Peyer's patch (tissue), 4 donors: ENCODE measurements around the gene LILRB3. TPM values are rescaled to one million over a fixed set of nuclear protein-coding genes. Genes with fewer than 3 reads are reported as not detected.

Source experiments
- DNase-seq, 3 donors: peaks; one replicate each; pipeline ENCODE4 v3.0.0-alpha.2; 2017 to 2019
- H3K27ac ChIP-seq, 4 donors: fragments of 200-600 bp; sonication (generic); one replicate each; pipeline ENCODE4 v1.5.1; 2016 to 2019
- H3K27me3 ChIP-seq, 2 donors: fragments of 200-600 bp; sonication (generic); one replicate each; pipeline ENCODE4 v1.5.1; 2019
- H3K36me3 ChIP-seq, 3 donors: fragments of 200-600 bp; sonication (generic); one replicate each; pipeline ENCODE4 v1.5.1; 2016 to 2019
- H3K4me1 ChIP-seq, 4 donors: fragments of 200-600 bp; sonication (generic); one replicate each; pipeline ENCODE4 v1.5.1; 2016 to 2019
- H3K4me3 ChIP-seq, 4 donors: fragments of 200-600 bp; sonication (generic); 1 replicate in 3 of 4; 2 replicates in 1 of 4; pipeline ENCODE4 v1.5.1; 2016 to 2019; ENCODE audit warnings: mild to moderate bottlenecking in 1 of 4
- H3K9me3 ChIP-seq, 4 donors: fragments of 200-600 bp; sonication (generic); one replicate each; pipeline ENCODE4 v1.5.1; 2016 to 2019; ENCODE audit warnings: mild to moderate bottlenecking in 1 of 4
- CTCF ChIP-seq, 6 experiments: fragments of 450-650 bp in 4 of 6; fragments of 200-600 bp in 2 of 6; sonication (generic) in 1 of 6; IDR thresholded peaks; one replicate each; pipeline ENCODE4 v1.5.1; 2017 to 2019; ENCODE audit warnings: antibody characterized with exemption in 6 of 6, mild to moderate bottlenecking in 3 of 6, moderate library complexity in 1 of 6
- POLR2A ChIP-seq, 2 donors: fragments of 450-650 bp; IDR thresholded peaks; one replicate each; pipeline ENCODE4 v1.5.1; 2017; ENCODE audit warnings: antibody characterized with exemption in 2 of 2, mild to moderate bottlenecking in 2 of 2, moderate library complexity in 2 of 2
- small RNA-seq, 2 donors: library from RNA; depleted of rRNA; stranded (forward); fragments of <200 nt; gene quantifications; one replicate each; pipeline ENCODE3, GENCODE V24; 2016
- total RNA-seq, 4 donors: library from RNA; depleted of rRNA; stranded (reverse); fragments of >200 nt; gene quantifications; one replicate each; pipeline ENCODE4 v1.1.0, GENCODE V29; 2016

LILRB3 gene
- total RNA-seq, 4 donors from 2014 or later = 3.1 to 16.5 (median 5.6) TPM; not detected in 1

- Histone ChIP-seq H3K27ac (no peak overlapping the region), H3K27me3 (no peaks in the 10 kb centered on the region), H3K4me1 (peaks cover 3 to 30% (median 7%) of the 10 kb centered on the region in 4 donors), H3K9me3 (no peaks in the 10 kb centered on the region), H3K4me3 (no peak overlapping the region), H3K36me3 (no peaks in the 10 kb centered on the region)
- TF ChIP-seq POLR2A (IDR thresholded peaks at IDR 0.05) = no peak
- peak; percentile 49 to 97 (median 83) for TF ChIP-seq CTCF (IDR thresholded peaks at IDR 0.05)
- DNase-seq = peak; percentile 89 to 97 (median 94)
These were observed 54.5 kb downstream of the LILRB3 start for GRCh38 chr19:54168174-54168917.

Small RNA genes lying within 50 kb of the gene (small RNA-seq; reads per million reads assigned to genes)
- gene RNU6-1307P = 0 reads per million in 2 donors

Other genes starting within 250 kb of the LILRB3 start
- not detected for gene CACNG6, start 231.4 kb downstream of the LILRB3 start, total RNA-seq
- not detected for gene VSTM1, start 159.1 kb downstream of the LILRB3 start, total RNA-seq
- gene TARM1, start 141.6 kb downstream of the LILRB3 start, total RNA-seq = not detected
- gene OSCAR, start 122.2 kb downstream of the LILRB3 start, total RNA-seq = 1 to 10 TPM in 1 of 4 donors, under 1 TPM in 1, not detected in 2; 0.70 to 1.7 TPM
- gene NDUFA3, start 120.2 kb downstream of the LILRB3 start, total RNA-seq = 100 to 1,000 TPM in 1 of 4 donors, 10 to 100 TPM in 3; 40.6 to 156 (median 45.7) TPM
- gene TFPT, start 107.3 kb downstream of the LILRB3 start, total RNA-seq = 10 to 100 TPM in 2 of 4 donors, 1 to 10 TPM in 2; 9.3 to 15.7 (median 10.6) TPM
- gene PRPF31, start 107.3 kb downstream of the LILRB3 start, total RNA-seq = 10 to 100 TPM; 23.3 to 75.1 (median 41.4) TPM
- gene CNOT3, start 85.2 kb downstream of the LILRB3 start, total RNA-seq = 10 to 100 TPM; 26.1 to 99.9 (median 38.9) TPM
- 10 to 100 TPM in 2 of 4 donors, 1 to 10 TPM in 2; 2.9 to 28.9 (median 6.8) TPM for gene LENG1, start 63.3 kb downstream of the LILRB3 start, total RNA-seq
- 100 to 1,000 TPM in 3 of 4 donors, 10 to 100 TPM in 1; 38.0 to 281 (median 232) TPM for gene TMC4, start 49.8 kb downstream of the LILRB3 start, total RNA-seq
- 100 to 1,000 TPM in 3 of 4 donors, 10 to 100 TPM in 1; 85.8 to 370 (median 245) TPM for gene MBOAT7, start 33.4 kb downstream of the LILRB3 start, total RNA-seq
- gene TSEN34, start 31.7 kb downstream of the LILRB3 start, total RNA-seq = 10 to 100 TPM; 29.7 to 50.4 (median 42.2) TPM
- 1,000 to 10,000 TPM in 2 of 4 donors, 100 to 1,000 TPM in 2; 712 to 1,604 (median 941) TPM for gene RPS9, start 22.1 kb downstream of the LILRB3 start, total RNA-seq
- 1 to 10 TPM in 2 of 4 donors, not detected in 2; 1.1 to 1.5 TPM for gene LILRA6, start 19.8 kb upstream of the LILRB3 start, total RNA-seq
- gene LILRB5, start 34.3 kb upstream of the LILRB3 start, total RNA-seq = 10 to 100 TPM in 2 of 4 donors, 1 to 10 TPM in 2; 6.1 to 17.6 (median 9.7) TPM
- gene LILRB2, start 58.1 kb upstream of the LILRB3 start, total RNA-seq = 10 to 100 TPM in 1 of 4 donors, 1 to 10 TPM in 1, under 1 TPM in 2; 0.53 to 11.6 (median 1.6) TPM
- 1 to 10 TPM in 2 of 4 donors, not detected in 2; 1.9 to 4.1 TPM for gene LILRA5, start 90.2 kb upstream of the LILRB3 start, total RNA-seq
- gene LILRA4, start 116.2 kb upstream of the LILRB3 start, total RNA-seq = not detected
- gene LAIR1, start 141.9 kb upstream of the LILRB3 start, total RNA-seq = 10 to 100 TPM in 2 of 4 donors, 1 to 10 TPM in 2; 2.6 to 51.2 (median 10.0) TPM
- gene TTYH1, start 192.5 kb upstream of the LILRB3 start, total RNA-seq = under 1 TPM in 1 of 4 donors, not detected in 3; 0.35 TPM
- gene LENG8, start 226.2 kb upstream of the LILRB3 start, total RNA-seq = 100 to 1,000 TPM; 154 to 481 (median 360) TPM
- 10 to 100 TPM; 11.0 to 18.9 (median 15.8) TPM for gene LENG9, start 240.8 kb upstream of the LILRB3 start, total RNA-seq